GM18907 (cell line): ENCODE data around the gene GRIFIN.
A peak's percentile ranks its signal among the peaks of the same experiment; 100 is the strongest.
"Not testable (repeated sequence)": the region's sequence is repeated elsewhere in the genome, so short reads cannot be mapped to it uniquely, and the experiment has no call there.

Experiments
- ATAC-seq: cut with Tn5 transposase; IDR thresholded peaks from one replicate; pipeline ENCODE4 v1.9.1; 2021; ENCODE audit warnings: mild to moderate bottlenecking, moderate library complexity; ENCODE audit not compliant: unreplicated experiment

The GRIFIN gene

DNA sequence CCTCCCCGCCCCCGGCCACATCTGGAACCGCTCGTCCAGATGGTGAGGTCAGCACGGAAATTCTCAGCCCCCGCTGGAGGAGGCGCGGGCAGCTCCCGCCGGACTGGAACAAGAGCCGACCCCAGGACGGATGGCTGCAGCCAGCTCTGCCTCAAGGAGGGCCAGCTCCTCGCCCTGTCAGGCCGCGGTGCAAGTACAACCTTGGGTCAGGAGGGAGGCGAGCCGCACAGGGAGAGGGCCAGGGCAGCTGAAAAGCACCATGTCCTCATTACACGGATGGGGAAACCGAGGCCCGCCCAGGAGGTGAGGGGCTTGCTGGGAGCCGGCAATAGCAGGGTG lies 3.8 kb upstream of the GRIFIN start:
- ATAC-seq, result no peak

DNA sequence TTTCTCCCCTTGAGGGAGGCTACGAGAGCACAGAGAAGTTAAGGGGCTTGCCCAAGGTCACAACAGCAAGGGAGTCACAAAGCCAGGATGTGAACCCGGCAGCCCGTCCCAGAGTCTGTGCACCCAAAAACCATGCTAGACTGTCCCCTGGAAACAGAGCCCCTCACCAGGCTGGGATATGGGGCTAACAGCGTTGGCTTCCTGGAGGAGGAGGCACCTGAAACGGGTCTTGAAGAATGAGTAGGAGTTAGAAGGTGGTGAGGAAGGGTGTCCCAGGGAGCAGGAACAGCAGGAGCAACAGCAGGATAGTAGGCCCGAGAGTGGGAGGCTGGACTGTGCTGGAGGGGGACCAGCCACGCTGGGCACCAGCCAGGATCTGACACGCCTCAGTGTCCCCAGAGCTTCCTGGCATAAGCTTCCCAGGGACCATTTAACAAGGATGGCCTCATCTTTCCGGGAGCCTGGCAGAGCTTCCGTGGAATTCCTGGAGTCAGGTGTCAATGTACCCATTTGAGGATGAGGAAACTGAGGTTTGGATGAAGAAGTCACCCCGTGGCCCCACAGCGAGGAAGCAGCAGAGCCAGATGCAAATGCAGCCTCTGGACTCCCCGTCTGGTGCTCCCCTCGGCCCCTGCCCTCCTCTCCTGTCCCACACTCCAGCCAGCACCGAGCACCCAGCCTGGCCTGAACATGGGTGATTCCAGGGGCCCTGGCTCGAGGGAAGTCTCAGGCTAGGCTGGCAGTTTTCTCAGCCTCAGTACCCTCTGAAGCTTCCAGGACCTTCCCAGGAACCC lies 3.3 kb upstream of the GRIFIN start:
- ATAC-seq, result no peak

DNA sequence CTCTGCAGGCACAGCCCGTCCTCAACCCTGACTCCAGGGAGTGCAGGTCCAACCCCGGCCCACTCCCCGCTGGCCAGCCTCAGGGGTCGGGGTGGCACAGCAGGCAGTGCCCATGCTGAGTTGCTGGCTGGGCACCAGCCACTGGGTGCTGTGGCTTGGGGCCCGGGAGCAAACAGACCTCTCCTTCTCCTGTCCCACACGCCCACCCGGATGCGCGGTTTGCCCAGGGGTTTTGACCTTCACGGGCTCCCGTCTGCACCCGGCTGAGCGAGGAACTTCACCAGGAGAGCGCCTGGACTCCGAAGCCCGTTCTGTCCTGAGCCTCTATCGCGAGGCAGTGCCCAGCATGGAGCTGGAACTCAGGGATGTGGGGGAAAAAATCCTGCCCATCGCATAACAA lies 2.6 kb upstream of the GRIFIN start:
- no peak for ATAC-seq

DNA sequence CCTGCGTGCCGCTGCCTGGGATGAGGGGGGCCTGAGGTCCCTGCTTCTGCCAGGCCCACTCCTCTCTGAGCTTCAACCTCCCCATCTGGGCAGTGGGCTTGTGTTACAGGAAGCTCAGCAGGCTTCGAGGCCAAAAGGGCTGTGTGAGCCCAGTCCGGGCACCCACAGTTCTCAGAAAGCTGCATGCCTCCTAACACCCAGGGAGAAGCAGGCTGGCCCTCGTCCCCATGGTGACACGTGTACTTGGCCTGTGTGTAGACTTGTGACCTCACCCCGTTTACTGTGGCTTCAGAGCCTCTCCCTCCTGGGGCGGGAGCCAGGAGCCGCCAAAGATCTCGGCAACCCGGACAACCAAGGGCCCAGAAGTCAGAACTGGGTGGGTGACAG lies 2.2 kb upstream of the GRIFIN start:
- no peak for ATAC-seq

DNA sequence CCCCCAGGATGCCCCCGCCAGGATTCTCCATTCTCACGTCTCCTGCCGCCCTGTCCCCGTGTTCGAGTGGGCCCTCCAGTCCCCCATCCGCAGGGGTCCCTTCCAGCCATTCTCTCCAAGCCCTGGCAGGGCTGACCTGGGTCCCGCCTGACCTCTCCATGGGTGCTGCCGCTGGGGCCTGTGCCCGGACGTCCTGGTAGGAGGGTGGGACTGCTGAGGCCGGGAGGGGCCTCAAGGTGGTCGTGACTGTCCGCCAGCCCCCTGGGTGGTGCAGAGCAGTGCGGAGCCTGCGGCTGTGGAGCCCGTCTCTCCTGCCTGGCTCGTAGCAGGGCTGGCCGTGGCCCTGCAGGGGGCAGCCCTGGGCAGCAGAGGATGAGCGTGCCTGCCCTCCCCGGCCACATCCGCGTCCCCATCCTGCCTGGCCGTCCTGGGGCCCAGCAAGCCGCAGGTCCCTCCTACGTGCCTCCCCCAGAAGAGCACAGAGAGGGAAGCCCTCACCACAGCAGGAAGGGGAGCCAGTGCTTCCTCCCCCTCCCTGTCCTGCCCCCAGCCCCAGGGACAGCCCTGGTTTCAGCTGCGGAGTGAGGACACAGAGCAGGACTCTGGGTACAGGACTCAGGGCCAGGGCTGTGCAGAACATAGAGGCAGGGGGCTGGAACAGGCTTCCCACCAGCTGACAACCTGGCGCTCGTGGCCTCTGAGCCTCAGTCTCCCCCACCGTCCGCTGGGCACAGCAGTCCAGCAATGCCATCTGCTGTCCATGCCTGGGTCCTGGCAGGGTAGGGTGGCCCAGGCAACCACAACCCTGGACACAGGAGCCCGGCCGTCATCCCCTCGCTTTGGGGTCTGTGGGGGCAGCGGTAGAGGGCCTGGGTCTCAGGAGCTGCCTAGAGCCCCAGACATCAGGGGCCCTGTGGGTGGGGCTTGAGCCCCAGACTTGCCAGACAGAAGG lies 1.5 kb upstream of the GRIFIN start:
- ATAC-seq, result peak; percentile 67

DNA sequence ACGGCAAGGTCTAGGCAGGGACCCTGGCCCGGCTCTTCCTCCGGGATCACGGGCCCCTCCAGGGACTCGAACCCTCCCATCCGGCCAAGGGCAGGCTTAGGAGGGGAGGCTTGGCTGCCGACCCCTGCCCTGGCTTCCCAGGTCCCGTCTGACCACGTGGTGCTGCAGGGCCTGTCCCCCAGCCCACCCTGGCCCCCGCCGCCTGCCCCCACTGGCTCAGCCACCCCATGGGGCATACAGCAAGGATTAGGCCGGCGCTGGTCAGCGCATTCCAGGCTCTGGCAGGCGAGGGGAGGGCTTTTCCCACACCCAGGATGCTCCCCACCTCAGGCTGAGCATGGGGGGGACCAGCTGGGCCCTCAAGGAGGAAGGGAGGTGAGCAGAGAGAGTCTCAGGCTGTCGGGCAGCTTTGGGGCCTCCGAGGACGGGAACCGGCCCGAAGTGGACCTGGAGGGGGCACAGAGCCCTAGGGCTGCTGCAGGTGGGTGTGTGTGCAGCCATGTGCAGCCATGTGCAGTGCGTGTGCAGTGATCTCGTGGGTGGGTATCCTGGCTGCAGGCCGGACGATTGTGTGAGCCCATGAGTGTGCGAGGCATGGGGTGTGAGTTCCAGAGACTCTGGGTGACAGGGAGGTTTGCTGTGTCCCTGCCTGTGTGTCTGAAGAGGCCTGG lies 713 bp upstream of the GRIFIN start:
- ATAC-seq, result no peak

DNA sequence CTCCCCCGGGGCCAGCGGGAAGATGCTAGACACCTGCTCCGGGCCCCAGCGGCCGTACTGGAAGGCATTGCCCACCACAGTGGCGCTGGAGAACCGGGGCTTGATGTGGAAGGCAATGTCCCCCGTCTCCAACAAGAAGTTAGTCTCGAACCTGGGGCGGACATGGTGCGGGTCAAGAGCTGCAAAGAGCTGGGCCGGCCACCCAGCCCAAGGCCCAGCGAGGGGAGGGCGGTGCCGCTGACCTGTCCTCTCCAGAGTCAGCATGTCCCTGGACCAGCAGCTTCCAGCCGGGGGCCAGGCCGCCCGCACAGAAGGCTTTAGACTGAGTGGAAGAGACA lies 551 bp downstream of the GRIFIN start:
- ATAC-seq, result no peak

DNA sequence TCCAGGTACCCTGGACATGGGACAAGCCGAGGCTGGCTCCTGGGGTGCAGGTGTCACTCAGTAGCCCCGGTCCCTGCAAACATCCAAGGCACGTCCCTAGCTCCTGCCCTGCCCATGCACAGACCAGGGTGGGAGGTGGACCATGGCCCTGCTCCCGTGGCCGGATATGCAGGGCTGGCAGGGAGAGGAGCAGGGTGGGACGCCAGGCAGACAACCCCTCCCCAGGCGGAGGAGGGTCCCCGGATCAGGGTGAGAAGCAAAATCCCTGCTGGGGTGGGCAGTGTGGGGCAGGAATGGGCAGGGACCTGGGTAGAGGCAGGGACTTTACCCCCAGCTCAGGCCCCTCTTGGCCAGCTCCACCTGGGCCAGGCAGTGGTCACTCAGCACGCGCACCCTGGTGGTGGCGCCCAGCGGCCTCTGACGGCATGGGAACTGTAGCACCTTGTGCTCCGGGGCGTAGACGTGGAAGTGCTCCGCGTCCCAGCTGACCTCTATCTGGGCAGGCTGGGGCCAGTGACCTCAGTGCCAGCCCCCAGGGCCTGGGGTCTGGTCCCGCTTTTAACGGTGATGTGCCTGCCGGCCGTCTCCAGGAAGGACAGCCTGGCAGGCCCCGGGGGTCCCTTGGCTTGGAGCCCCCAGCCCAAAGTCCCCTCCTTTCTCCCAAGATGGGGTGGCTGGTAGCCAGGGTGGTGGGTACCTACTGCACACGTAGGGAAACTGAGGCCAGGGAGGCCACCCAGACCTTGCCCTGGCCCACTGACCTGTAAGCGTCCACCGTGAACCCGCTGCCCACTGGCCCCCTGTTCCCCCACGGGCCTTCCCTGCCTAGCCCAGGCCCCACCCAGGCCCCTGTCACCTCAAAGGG lies 1.2 kb downstream of the GRIFIN start:
- no peak for ATAC-seq

DNA sequence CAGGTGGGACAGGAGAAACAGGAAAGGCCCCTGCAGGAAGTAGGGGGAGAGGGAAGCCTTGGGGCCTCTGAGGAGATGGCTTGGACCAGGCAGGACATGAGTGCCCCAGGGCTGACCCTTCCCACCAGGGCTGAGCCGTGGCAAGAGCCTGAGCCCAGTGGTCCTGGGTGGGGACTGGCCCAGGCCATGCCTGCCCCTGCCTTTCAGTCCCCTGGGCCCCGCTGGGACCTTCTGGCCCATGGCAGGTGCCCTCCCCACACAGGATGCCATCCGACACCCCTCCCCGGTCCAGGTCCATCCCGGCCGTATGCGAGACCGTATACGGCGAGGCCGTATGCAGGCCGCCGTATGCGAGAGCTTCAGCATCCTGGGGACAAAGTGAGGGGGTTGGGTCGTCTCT lies 2.0 kb downstream of the GRIFIN start:
- no peak for ATAC-seq

DNA sequence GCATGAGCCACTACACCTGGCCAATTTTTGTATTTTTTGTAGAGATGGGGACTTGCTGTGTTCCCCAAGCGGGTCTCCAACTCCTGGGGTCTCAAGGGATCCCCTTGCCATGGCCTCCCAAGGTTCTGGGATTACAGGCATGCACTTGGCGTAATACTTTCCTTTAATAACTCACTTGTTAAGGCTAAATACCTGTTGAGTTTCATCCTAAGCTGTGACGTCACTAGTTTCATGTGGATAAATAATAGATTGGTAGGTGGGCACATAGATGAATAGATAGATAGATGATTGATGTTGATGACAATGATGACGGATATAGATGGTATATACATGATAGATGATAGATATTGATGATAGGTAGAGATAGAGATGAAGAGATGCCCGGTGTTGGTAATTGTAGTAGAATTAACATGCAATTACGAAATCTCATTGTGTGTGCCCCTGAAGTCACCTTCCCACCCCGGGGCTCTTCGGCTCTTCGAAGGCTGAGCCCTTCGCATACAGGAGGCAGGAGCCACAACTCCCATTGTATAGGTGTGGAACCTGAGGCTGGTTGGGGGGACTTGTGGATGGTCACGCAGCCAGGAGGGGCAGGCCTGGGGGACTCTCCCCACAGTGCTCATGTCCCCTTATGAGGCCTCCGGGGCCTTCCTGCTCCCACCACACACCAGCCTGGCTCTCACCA lies 2.6 kb downstream of the GRIFIN start:
- ATAC-seq, result no peak

DNA sequence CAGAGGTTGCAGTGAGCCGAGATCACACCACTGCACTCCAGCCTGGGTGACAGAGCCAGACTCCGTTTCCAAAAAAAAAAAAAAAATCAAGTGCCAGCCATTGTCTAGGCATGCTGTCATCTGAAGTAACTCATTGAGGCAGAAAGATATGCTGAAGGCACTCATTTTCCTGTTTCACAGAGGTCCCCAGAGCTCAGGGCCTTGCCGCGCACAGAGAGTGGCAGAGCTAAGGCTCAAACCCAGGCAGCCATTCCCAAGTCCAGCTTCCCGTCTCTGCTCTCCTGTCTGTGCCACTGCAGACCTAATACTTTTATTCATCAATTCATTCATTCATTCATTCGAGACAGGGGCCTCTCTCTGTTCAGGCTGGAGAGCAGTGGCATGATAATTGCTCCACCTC lies 3.5 kb downstream of the GRIFIN start:
- ATAC-seq, result no peak

DNA sequence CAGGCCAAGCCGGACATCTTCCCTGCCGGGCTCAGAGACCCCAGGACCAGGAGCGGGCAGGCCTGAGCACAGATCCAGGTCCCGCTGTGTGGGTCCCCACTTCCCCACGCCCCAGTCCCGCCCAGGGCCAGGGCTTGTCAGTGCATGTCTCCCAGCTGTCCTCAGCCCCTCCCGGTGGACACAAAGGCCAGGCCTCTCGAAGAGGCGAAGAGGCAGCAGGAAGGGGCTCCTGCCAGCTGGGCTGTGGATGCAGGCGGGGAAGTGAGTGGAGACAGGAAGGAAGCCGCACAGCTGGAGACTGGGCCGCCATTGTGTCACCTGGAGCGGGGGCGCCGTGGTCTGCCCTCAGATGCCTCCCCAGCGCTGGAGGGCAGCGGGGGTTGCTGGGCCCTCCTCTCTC lies 4.8 kb downstream of the GRIFIN start:
- no peak for ATAC-seq

DNA sequence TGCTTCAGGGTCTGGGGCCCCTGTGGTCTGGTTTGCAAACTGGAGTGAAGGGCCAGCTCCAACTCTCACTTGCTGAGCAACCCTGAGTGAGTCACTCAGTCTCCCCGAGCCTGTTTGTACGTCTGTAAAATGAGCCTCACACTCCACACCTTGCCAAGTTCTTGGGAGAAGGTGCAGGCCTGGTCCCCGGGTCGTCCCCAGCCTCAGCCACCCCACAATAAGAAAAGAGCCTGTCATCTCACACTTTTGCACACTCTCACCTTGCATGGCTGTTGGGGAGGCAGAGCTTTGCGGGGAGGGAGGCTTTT lies 5.2 kb downstream of the GRIFIN start:
- ATAC-seq, result no peak

DNA sequence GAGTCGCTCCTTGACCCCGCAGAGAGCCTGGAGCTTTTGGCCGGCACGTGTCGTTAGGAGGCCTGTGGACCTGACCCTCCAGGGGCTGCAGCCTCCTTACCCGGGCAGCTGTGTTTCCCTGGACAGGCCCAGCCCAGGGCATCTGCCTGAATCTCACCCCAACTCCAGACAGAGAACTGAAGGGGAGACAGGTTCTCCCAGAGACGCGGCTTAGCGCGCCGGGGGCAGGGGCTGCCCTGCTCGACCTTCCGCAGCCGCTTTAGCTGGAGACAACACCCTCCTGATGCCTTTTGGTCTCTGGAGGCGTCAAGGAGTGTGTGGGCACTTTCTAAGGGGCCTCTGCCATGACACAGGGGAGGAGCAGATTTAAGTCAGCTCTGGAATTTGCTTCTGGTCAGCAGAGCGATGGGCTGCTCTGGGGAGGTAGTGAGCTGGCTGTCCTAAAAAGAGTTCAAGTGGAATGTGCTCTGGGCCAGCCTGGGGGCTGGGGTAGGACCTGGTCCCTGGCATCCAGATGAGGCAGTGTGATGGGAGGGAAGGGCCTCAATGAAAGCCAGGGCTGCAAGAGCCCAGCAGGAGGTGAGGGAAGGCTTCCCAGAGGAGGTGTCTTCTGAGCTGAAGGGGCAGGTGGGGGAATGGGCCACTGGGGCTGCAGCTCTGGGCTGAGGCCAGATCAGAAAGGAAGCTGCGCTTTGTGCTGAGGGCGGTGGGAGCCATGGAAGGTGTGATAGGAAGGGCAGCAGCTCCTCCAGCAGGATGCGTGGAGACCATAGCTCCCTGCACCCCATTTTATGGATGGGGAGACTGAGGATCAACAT lies 5.8 kb downstream of the GRIFIN start:
- ATAC-seq, result no peak

DNA sequence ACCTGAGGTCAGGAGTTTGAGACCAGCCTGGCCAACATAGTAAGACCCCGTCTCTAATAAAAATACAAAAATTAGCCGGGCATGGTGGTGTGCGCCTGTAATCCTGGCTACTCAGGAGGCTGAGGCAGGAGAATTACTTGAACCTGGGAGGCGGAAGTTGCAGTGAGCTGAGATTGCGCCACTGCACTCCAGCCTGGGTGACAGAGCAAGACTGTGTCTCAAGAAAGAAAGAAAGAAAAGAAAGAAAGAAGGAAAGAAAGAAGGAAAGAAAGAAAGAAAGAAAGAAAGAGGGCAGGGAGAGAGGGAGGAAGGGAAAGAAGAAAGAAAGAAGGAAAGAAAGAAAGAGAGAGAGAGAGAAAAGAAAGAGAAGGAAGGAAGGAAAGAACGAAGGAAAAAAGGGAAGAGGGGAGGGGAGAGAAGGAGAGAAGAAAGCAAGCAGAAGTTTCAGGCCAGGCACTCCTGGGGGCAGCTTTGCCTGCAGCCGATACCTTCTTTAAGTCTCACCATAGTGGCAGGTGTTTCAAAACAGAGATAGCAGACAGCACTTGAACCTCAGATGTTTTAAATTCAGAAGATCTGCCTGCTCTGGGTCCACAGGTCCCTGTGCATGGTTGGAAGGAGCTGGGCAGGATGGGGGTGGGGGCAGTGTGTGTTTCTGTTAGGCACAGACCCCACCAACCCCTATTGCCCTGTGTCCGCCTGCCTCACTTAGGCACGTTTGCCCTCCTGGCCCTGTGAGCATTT lies 6.6 kb downstream of the GRIFIN start:
- not testable (repeated sequence) for ATAC-seq

DNA sequence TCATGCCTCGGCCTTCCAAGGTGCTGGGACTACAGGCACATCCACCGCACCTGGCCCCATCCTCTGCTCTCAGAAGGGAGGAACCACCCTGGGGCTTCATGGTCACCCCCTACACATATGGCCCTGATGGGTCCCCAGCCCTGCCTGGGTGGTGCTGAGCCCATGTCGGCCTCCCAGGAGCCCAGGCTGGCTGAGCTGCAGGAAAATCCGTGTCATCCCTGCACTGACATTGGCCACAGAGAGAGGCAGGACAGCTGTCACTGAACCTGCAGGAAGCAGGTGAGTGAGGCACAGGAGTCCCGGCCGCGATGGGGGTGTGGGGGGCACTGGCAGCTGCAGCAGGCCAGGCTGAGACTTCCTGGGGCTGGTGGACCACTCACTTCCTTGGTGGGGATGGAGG lies 8.0 kb downstream of the GRIFIN start:
- no peak for ATAC-seq

DNA sequence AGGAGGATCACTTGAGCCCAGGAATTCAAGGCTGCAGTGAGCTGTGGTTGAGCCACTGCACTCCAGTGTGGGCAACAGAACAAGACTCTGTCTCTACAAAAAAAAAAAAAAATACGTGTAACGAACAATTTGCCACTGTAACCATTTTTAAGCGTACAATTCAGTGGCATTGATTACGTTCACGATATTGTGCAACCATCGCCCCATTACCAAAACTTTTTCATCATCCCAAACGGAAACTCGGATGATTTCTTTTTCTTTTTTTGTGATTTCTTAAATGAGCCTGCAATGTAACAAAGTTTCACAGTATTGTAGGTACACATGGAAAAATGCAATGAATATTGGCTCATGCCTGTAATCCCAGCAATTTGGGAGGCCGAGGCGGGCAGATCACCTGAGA lies 9.5 kb downstream of the GRIFIN start:
- ATAC-seq, result no peak

DNA sequence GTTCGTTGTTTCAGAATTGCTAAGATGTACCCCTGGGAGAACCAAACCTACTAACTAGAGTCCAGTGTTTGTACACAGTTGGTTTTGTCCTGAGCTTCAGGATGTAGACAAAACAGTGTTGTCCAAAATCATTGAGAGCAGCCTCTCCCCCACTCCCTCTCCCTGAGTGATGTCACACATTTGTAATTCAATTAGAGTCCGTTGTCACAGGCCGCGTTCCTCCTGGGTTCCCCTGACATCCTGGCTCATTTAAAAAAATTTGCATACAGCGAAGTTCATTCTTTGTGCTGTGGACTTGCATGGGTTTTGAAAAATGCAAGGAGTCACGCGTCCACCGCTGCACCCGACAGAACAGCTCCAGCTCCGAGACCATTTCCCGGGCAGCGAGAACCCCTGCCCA lies 10.3 kb downstream of the GRIFIN start:
- ATAC-seq, result no peak

DNA sequence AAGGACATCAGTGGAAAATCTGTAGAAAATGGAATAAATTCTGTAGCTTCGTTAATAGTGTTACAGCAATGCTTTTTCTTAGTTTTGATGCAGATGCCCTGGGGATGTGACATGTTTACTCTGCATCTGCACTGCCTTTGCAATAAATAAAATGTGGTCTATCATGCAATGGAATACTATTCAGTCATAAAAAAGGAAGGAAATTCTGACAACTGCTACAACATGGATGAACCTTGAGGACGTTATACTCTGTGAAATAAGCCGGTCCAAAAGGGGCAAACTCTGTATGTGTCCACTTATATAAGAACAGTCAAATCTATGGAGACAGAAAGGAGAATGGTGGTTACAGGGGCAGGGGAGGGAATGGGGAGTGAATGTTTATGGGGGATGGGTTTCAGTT lies 13.5 kb downstream of the GRIFIN start:
- no peak for ATAC-seq
